Measurements from ENCODE around the gene FAM13C.

DNA sequence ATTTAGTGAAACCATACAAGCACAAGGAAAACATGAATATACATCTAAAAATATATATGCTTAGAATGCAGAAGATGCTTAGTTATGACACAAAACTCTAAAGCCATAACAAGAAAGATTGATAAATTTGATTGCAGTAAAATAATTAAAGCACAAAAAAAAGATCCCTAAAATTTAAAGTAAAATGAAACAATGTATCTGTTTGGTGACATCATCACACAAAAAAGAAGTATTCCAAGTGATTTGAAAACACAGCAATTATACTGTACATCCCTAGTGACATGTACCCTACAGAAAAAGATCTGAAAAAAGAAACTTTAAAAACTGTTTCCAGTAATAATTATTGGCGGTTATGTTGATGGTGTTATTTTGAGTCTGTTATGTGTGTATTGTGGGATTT lies 148.2 kb downstream of the FAM13C start:
- TF ChIP-seq, protein P1, sequence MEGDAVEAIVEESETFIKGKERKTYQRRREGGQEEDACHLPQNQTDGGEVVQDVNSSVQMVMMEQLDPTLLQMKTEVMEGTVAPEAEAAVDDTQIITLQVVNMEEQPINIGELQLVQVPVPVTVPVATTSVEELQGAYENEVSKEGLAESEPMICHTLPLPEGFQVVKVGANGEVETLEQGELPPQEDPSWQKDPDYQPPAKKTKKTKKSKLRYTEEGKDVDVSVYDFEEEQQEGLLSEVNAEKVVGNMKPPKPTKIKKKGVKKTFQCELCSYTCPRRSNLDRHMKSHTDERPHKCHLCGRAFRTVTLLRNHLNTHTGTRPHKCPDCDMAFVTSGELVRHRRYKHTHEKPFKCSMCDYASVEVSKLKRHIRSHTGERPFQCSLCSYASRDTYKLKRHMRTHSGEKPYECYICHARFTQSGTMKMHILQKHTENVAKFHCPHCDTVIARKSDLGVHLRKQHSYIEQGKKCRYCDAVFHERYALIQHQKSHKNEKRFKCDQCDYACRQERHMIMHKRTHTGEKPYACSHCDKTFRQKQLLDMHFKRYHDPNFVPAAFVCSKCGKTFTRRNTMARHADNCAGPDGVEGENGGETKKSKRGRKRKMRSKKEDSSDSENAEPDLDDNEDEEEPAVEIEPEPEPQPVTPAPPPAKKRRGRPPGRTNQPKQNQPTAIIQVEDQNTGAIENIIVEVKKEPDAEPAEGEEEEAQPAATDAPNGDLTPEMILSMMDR (IDR thresholded peaks at IDR 0.05): no peak
- no peak for TF ChIP-seq POLR2AphosphoS5 (IDR thresholded peaks at IDR 0.05)
- TF ChIP-seq POLR2A (IDR thresholded peaks at IDR 0.05): no peak

Data from prostate gland (tissue), 2 donors.